Esophagus muscularis mucosa (tissue), 4 donors: ENCODE data around the gene ARHGDIA. TPM values are rescaled to one million over a fixed set of nuclear protein-coding genes. Genes with fewer than 3 reads are reported as not detected.

ENCODE experiments used
- DNase-seq: peaks from one replicate; pipeline ENCODE4 v3.0.0-alpha.2; 2017; ENCODE audit errors: extremely low spot score
- H3K27ac ChIP-seq, 4 donors: fragments of 200-600 bp; sonication (generic); replicated peaks in 1 of 4; 1 replicate in 3 of 4; 2 replicates in 1 of 4; pipeline ENCODE4 v1.5.1; 2016 to 2019; ENCODE audit warnings: mild to moderate bottlenecking in 1 of 4
- H3K27me3 ChIP-seq, 4 donors: fragments of 200-600 bp; sonication (generic); one replicate each; pipeline versions ENCODE4 v1.5.1 to v1.6.0; 2016 to 2019
- H3K36me3 ChIP-seq, 4 donors: fragments of 200-600 bp; sonication (generic); one replicate each; pipeline ENCODE4 v1.5.1; 2016 to 2019
- H3K4me1 ChIP-seq, 4 donors: fragments of 200-600 bp; sonication (generic); one replicate each; pipeline ENCODE4 v1.5.1; 2016 to 2019
- H3K4me3 ChIP-seq, 4 donors: fragments of 200-600 bp; sonication (generic); 1 replicate in 2 of 4; 2 replicates in 2 of 4; pipeline ENCODE4 v1.5.1; 2016 to 2019; ENCODE audit warnings: mild to moderate bottlenecking in 4 of 4, moderate library complexity in 1 of 4
- H3K9me3 ChIP-seq, 4 donors: fragments of 200-600 bp; sonication (generic); 1 replicate in 3 of 4; 2 replicates in 1 of 4; pipeline ENCODE4 v1.5.1; 2016 to 2019
- EP300 ChIP-seq: sonication (generic); formaldehyde crosslinking; IDR thresholded peaks from one replicate; pipeline ENCODE4 v1.6.1; 2017; ENCODE audit warnings: antibody characterized with exemption
- POLR2A ChIP-seq: fragments of 450-650 bp; IDR thresholded peaks from one replicate; pipeline ENCODE4 v1.6.1; 2017; ENCODE audit warnings: antibody characterized with exemption, moderate library complexity, mild to moderate bottlenecking, low read depth
- POLR2AphosphoS5 ChIP-seq, 2 donors: sonication (generic); formaldehyde crosslinking; IDR thresholded peaks; one replicate each; pipeline ENCODE4 v1.6.1; 2017; ENCODE audit warnings: antibody characterized with exemption in 2 of 2
- WGBS: methylation state at CpG from one replicate; pipeline ENCODE4 v1.1.5; 2018; 5-methylcytosine and 5-hydroxymethylcytosine counted together
- intact Hi-C: fragments of 100-400 bp; cut with DNase I; formaldehyde crosslinking; loops from one replicate; pipeline ENCODE4 v1.15.1; 2023
- total RNA-seq, 4 donors: library from RNA; depleted of rRNA; stranded (reverse); fragments of >200 nt; gene quantifications; one replicate each; pipeline versions ENCODE4 v1.1.0 to v1.2.1, GENCODE V29; 2016
- TF ChIP-seq, protein P1 (sequence below), 3 experiments: fragments of 200-600 bp in 2 of 3; fragments of 450-650 bp in 1 of 3; sonication (generic) in 2 of 3; IDR thresholded peaks; one replicate each; pipeline ENCODE4 v1.5.1; 2017 to 2019; ENCODE audit warnings: antibody characterized with exemption in 3 of 3, mild to moderate bottlenecking in 2 of 3, moderate library complexity in 1 of 3

ARHGDIA gene
- total RNA-seq, 4 donors from 2014 or later = 115 to 229 (median 202) TPM

DNA sequence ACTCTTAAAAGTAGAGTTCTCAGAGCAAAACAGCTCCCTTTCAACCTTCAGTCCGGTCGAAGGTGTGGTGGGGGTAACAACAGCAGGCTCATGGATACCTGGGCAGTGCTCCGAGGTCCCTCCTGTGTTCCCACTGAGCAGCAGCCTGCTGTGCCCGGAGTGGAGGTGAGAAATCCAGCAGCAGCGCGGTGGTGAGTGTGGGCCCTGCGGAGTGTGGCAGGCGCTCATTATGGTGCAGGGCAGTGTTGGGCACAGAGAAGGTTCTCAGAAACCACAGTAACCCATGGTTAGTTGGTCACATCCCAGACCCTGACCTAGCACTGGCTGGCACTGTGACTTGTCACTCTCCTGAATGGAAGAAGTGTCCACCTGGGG is 5.8 kb downstream of the ARHGDIA start:
- Histone ChIP-seq H3K9me3 (no peaks in the 10 kb centered on the region), H3K4me3 (no peak overlapping the region), H3K36me3 (peaks cover 17 to 51% (median 34%) of the 10 kb centered on the region in 4 donors), H3K4me1 (peaks cover 61 to 79% (median 68%) of the 10 kb centered on the region in 4 donors), H3K27ac (peak overlapping the region in 2 of 4 donors; percentile 9 to 34), H3K27me3 (no peaks in the 10 kb centered on the region)
- no peak for TF ChIP-seq POLR2AphosphoS5 (IDR thresholded peaks at IDR 0.05)
- TF ChIP-seq, protein P1, sequence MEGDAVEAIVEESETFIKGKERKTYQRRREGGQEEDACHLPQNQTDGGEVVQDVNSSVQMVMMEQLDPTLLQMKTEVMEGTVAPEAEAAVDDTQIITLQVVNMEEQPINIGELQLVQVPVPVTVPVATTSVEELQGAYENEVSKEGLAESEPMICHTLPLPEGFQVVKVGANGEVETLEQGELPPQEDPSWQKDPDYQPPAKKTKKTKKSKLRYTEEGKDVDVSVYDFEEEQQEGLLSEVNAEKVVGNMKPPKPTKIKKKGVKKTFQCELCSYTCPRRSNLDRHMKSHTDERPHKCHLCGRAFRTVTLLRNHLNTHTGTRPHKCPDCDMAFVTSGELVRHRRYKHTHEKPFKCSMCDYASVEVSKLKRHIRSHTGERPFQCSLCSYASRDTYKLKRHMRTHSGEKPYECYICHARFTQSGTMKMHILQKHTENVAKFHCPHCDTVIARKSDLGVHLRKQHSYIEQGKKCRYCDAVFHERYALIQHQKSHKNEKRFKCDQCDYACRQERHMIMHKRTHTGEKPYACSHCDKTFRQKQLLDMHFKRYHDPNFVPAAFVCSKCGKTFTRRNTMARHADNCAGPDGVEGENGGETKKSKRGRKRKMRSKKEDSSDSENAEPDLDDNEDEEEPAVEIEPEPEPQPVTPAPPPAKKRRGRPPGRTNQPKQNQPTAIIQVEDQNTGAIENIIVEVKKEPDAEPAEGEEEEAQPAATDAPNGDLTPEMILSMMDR (IDR thresholded peaks at IDR 0.05) = no peak
- TF ChIP-seq POLR2A = no peak
- no peak for TF ChIP-seq EP300
- intact Hi-C loops = no loop called here
- DNase-seq = no peak
- WGBS = 94% methylated on average over 8 of the region's 8 CpGs

DNA sequence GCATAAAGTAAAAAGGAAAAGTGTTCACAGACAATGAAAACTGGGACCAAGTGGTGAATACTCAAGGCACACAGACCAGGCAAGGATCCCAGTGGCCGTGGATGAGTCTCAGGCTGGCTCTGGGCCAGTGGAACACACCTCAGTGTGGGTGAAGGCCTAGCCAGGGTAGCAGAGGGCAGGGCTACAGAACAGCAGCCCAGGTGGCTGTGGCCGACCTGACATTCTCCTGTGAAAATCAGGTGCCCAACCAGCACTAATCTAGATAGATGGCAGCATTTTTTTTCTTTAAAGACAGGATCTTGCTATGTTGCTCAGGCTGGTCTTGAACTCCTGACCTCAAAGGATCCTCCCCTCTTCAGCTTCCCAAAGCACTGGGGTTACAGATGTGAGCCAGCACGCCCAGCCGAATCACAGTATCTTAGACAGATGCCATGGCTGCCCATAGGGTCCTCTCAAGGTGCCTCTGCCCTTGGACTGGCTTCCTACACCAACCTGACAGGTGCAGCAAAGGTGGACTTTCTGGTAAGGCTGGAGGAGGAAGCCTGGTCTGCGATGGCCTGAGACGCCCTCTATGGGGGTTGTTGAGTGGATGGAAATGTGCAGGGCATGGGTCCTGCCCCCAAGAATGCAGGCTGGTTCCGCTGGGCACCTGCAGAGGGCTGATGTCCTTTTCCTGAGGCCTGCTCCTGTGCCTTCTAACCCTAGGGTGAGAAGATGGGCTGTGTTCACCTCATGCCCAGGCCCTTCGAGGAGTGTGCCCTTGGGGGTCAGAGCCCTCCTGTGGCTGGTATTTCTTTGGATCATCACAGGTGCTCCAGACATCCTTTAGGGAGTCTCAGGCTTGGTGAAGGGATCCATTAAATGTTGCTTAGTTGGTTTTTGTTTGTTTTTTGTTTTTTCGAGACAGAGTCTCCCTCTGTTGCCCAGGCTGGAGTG is 7.0 kb downstream of the ARHGDIA start:
- Histone ChIP-seq H3K36me3 (peaks cover 12 to 43% (median 27%) of the 10 kb centered on the region in 4 donors), H3K4me1 (peaks cover 57 to 76% (median 64%) of the 10 kb centered on the region in 4 donors), H3K27me3 (no peaks in the 10 kb centered on the region), H3K9me3 (no peaks in the 10 kb centered on the region), H3K27ac (peak overlapping the region in 1 of 4 donors; percentile 11), H3K4me3 (no peak overlapping the region)
- no peak for DNase-seq
- intact Hi-C loops = loop anchor here (5.0 kb wide), 1 partner anchor 53 kb away; the partner anchor contains the start of gene SIRT7
- TF ChIP-seq EP300 (no peak), POLR2AphosphoS5 (IDR thresholded peaks at IDR 0.05) (no peak), POLR2A (no peak)
- TF ChIP-seq, protein P1 (IDR thresholded peaks at IDR 0.05) = no peak
- WGBS = 76% methylated on average over 7 of the region's 9 CpGs

DNA sequence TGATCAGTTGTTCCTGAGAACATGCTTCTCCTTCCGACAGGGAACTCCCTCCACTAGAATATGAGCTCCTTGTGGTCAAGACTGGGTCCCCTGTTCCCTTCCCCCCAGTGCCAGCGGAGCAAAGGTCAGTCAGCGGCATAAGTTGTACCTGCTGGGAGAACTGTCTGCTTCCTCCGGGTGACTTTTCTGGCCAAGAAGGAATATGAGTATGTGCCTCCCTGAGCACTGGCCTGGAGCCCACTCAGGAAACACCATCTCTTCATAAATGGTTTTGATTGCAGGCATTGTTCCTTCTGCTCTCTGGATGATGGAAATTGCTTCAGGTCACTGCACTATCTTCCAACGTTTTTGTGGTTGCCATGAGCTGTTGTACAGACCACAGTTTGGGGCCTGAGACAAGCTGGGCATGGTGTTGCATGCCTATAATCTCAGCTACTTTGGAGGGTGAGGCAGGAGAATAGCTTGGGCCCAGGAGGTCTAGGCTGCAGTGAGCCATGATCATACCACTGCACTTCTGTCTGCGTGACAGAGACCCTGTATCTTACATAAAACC is 7.9 kb downstream of the ARHGDIA start:
- peaks cover 57 to 76% (median 64%) of the 10 kb centered on the region in 4 donors for H3K4me1 ChIP-seq

DNA sequence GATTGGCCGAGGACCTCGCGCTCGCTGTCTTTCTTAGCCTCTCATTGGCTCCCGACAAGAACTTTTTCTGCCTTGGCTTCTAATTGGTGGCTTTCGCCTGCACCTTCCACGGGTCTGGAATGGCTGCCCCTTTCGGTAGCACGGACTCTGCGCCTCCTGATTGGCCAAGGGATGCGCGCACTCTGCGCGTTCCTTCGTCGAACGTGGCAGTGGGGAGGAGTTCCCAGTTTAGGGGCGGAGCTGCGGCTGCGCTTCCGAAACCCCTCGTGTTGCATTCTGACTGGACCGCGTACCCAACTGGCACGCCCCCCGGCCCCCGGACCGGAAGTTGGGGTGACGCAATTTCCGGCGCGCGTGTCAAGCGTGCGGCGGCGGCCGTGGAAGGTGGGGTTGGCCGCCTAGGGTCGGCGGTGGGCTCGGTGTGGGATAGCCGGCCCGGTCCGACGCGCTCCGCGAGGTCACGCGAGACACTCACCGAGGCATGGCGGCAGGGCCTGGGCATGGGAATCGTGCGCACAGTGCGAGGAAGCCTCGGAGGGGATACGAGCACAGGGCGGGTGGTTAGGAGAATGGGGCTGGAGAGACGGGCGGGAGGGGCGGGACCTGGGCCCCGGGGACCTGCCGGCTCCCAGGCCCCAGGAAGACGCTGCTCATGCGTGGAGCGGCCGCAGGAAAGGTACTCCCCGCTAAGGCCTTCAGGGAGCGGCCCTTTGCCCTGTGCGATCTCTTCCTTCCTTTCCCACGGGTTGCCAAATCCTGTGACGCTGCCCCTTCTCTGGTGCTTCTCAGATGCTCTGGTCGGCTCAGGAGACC is 10.2 kb downstream of the ARHGDIA start:
- Histone ChIP-seq H3K4me1 (peaks cover 44 to 74% (median 55%) of the 10 kb centered on the region in 4 donors), H3K27me3 (no peaks in the 10 kb centered on the region), H3K9me3 (no peaks in the 10 kb centered on the region), H3K36me3 (peaks cover 9 to 51% (median 34%) of the 10 kb centered on the region in 4 donors), H3K4me3 (peak overlapping the region; percentile 74 to 89 (median 82)), H3K27ac (peak overlapping the region; percentile 93 to 97 (median 96))
- 0% methylated on average over 62 of the region's 74 CpGs for WGBS
- TF ChIP-seq POLR2AphosphoS5 (IDR thresholded peaks at IDR 0.05) (peak; percentile 99 to 100), EP300 (no peak), POLR2A (peak; percentile 98)
- TF ChIP-seq, protein P1 (IDR thresholded peaks at IDR 0.05) = peak in 1 of 3 experiments; percentile 17
- DNase-seq = peak; percentile 100
- intact Hi-C loops = loop anchor here (5.0 kb wide), 1 partner anchor 56 kb away; the partner anchor contains the start of gene SIRT7

More for the DNA sequence above, 7.9 kb downstream of the ARHGDIA start:
- Histone ChIP-seq H3K27me3 (no peaks in the 10 kb centered on the region), H3K4me3 (no peak overlapping the region), H3K36me3 (peaks cover 11 to 43% (median 27%) of the 10 kb centered on the region in 4 donors), H3K27ac (peak overlapping the region in 3 of 4 donors; percentile 3 to 11 (median 11)), H3K9me3 (no peaks in the 10 kb centered on the region)
- no peak for TF ChIP-seq POLR2A
- TF ChIP-seq POLR2AphosphoS5 (IDR thresholded peaks at IDR 0.05) = no peak
- no peak for TF ChIP-seq EP300
- TF ChIP-seq, protein P1 (IDR thresholded peaks at IDR 0.05) = no peak
- intact Hi-C loops = loop anchor here (5.0 kb wide), 1 partner anchor 54 kb away; the partner anchor contains the start of gene SIRT7
- WGBS = 75% methylated on average over 6 of the region's 6 CpGs
- no peak for DNase-seq
